Measurements from ENCODE around the gene SLC38A10.

DNA sequence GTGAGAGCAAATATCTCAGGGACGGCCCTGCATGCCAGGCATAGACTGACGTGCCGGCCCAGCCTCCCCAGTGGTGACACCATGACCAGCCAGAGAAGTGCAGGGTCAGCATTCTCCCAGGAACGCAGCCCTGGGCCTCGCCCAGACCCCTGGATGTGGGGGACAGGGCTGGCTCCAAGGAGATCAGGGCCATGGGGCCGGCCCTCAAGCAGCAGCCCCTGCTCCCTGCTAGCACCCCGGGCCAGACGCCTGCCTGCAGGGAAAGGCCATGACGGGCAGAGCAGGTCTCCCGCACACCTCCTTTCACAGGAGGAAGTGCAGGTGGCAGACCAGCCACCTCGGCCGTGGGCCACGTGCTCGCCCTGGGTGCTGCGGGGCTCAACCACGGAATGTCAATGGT is 46.5 kb downstream of the SLC38A10 start:
- TF ChIP-seq, protein P1, sequence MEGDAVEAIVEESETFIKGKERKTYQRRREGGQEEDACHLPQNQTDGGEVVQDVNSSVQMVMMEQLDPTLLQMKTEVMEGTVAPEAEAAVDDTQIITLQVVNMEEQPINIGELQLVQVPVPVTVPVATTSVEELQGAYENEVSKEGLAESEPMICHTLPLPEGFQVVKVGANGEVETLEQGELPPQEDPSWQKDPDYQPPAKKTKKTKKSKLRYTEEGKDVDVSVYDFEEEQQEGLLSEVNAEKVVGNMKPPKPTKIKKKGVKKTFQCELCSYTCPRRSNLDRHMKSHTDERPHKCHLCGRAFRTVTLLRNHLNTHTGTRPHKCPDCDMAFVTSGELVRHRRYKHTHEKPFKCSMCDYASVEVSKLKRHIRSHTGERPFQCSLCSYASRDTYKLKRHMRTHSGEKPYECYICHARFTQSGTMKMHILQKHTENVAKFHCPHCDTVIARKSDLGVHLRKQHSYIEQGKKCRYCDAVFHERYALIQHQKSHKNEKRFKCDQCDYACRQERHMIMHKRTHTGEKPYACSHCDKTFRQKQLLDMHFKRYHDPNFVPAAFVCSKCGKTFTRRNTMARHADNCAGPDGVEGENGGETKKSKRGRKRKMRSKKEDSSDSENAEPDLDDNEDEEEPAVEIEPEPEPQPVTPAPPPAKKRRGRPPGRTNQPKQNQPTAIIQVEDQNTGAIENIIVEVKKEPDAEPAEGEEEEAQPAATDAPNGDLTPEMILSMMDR (IDR thresholded peaks at IDR 0.05; ENCODE audit: poor library complexity, severe bottlenecking) = no peak
- no peak for TF ChIP-seq EP300 (conservative IDR thresholded peaks at IDR 0.05; ENCODE audit: poor library complexity, severe bottlenecking)
- TF ChIP-seq EZH2 (IDR thresholded peaks at IDR 0.05; ENCODE audit: borderline replicate concordance, insufficient read depth, low read length, poor library complexity, severe bottlenecking) = no peak
- TF ChIP-seq RAD21 (conservative IDR thresholded peaks at IDR 0.05) = no peak
- no peak for TF ChIP-seq TAF1 (IDR thresholded peaks at IDR 0.05; ENCODE audit: low read depth)
- no peak for TF ChIP-seq POLR2AphosphoS5 (IDR thresholded peaks at IDR 0.05)
- TF ChIP-seq, protein P2, sequence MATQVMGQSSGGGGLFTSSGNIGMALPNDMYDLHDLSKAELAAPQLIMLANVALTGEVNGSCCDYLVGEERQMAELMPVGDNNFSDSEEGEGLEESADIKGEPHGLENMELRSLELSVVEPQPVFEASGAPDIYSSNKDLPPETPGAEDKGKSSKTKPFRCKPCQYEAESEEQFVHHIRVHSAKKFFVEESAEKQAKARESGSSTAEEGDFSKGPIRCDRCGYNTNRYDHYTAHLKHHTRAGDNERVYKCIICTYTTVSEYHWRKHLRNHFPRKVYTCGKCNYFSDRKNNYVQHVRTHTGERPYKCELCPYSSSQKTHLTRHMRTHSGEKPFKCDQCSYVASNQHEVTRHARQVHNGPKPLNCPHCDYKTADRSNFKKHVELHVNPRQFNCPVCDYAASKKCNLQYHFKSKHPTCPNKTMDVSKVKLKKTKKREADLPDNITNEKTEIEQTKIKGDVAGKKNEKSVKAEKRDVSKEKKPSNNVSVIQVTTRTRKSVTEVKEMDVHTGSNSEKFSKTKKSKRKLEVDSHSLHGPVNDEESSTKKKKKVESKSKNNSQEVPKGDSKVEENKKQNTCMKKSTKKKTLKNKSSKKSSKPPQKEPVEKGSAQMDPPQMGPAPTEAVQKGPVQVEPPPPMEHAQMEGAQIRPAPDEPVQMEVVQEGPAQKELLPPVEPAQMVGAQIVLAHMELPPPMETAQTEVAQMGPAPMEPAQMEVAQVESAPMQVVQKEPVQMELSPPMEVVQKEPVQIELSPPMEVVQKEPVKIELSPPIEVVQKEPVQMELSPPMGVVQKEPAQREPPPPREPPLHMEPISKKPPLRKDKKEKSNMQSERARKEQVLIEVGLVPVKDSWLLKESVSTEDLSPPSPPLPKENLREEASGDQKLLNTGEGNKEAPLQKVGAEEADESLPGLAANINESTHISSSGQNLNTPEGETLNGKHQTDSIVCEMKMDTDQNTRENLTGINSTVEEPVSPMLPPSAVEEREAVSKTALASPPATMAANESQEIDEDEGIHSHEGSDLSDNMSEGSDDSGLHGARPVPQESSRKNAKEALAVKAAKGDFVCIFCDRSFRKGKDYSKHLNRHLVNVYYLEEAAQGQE (IDR thresholded peaks at IDR 0.05; ENCODE audit: borderline replicate concordance) = no peak
